Natural killer cell (primary cell): Measurements from ENCODE around the gene PFDN4. TPM values are rescaled to one million over a fixed set of nuclear protein-coding genes. Genes with fewer than 3 reads are reported as not detected.

Source experiments
- ATAC-seq, 3 donors: fragments of 150-1000 bp in 2 of 3; fragments of 200-7000 bp in 1 of 3; cut with Tn5 transposase; 1 replicate in 1 of 3; 2 replicates in 2 of 3; pipeline ENCODE4 v1.10.0; 2021; ENCODE audit warnings: mild to moderate bottlenecking in 2 of 3, moderate library complexity in 2 of 3
- DNase-seq, 2 donors: peaks; one replicate each; pipeline versions ENCODE4 v3.0.0 to v3.0.0-alpha.2; 2013 to 2021; ENCODE audit warnings: mixed read lengths in 1 of 2
- H3K27ac ChIP-seq: one replicate; pipeline ENCODE4 v1.5.1; 2013; ENCODE audit warnings: mild to moderate bottlenecking, low read length
- H3K27me3 ChIP-seq: one replicate; pipeline ENCODE4 v1.6.1; 2013; ENCODE audit warnings: low read length; ENCODE audit not compliant: control insufficient read depth, insufficient read depth
- H3K36me3 ChIP-seq: one replicate; pipeline ENCODE4 v1.6.1; 2013; ENCODE audit warnings: low read length; ENCODE audit not compliant: control insufficient read depth, insufficient read depth
- H3K4me1 ChIP-seq: one replicate; pipeline ENCODE4 v1.6.1; 2013; ENCODE audit warnings: low read length; ENCODE audit not compliant: control insufficient read depth, insufficient read depth
- H3K4me3 ChIP-seq: one replicate; pipeline ENCODE4 v1.5.1; 2013; ENCODE audit warnings: low read length
- H3K9me3 ChIP-seq: one replicate; pipeline ENCODE4 v1.6.1; 2013; ENCODE audit warnings: low read length; ENCODE audit not compliant: control insufficient read depth, insufficient read depth
- H3K27ac Mint-ChIP-seq, 2 donors: one replicate each; pipeline ENCODE4 v1.8.0; 2022; ENCODE audit warnings: mild to moderate bottlenecking in 2 of 2, mixed read lengths in 2 of 2, moderate library complexity in 1 of 2
- H3K27me3 Mint-ChIP-seq, 2 donors: one replicate each; pipeline ENCODE4 v1.8.0; 2022; ENCODE audit warnings: low read depth in 2 of 2, mixed read lengths in 2 of 2
- H3K36me3 Mint-ChIP-seq: one replicate; pipeline ENCODE4 v1.8.0; 2022; ENCODE audit warnings: mixed read lengths
- H3K4me1 Mint-ChIP-seq, 2 donors: one replicate each; pipeline ENCODE4 v1.8.0; 2022; ENCODE audit warnings: mixed read lengths in 2 of 2
- H3K4me3 Mint-ChIP-seq: one replicate; pipeline ENCODE4 v1.8.0; 2022; ENCODE audit warnings: mild to moderate bottlenecking, moderate library complexity, mixed read lengths
- H3K9me3 Mint-ChIP-seq, 2 donors: one replicate each; pipeline ENCODE4 v1.8.0; 2022; ENCODE audit warnings: mixed read lengths in 2 of 2
- WGBS: methylation state at CpG from one replicate; pipeline ENCODE4 v1.1.7; 2013; ENCODE audit warnings: missing lambda C conversion rate; ENCODE audit not compliant: insufficient coverage; 5-methylcytosine and 5-hydroxymethylcytosine counted together
- intact Hi-C: fragments of 100-400 bp; cut with micrococcal nuclease; formaldehyde crosslinking; loops from one replicate; pipeline ENCODE4 v1.14.2; 2022
- total RNA-seq, 4 donors: library from RNA; stranded (reverse); fragments of 120-200 nt in 1 of 4; gene quantifications; one replicate each; pipeline versions ENCODE4 v1.2.3 to v1.2.4, GENCODE V29; 2013 to 2022
- TF ChIP-seq, protein P1 (sequence below): fragments of 200-600 bp; IDR thresholded peaks from one replicate; pipeline ENCODE4 v1.8.0; 2022; ENCODE audit warnings: antibody characterized with exemption

Gene PFDN4
- total RNA-seq, 3 donors from 2014 or later (not counting 1 experiment from before 2014, with no cell fraction given): 16.5 to 22.2 (median 17.1) TPM

DNA sequence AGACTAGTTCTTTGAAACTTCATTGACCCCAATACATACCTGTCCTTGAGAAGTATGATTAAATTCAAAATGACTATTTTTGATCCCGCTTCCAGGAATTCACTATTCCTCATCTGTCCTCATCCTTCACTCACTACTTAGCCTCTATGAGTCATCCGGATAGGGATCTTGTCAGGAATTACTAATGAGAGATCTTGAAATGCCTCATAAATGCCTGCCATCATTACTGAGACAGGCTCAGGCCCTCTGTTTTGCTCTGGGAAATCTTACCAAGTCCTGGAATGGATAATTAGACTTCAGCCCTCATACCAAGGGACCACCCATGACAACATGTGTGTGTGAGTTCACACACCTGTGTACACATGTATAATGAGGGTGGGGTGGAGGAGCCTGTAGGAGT is 31.3 kb upstream of the PFDN4 start:
- TF ChIP-seq, protein P1, sequence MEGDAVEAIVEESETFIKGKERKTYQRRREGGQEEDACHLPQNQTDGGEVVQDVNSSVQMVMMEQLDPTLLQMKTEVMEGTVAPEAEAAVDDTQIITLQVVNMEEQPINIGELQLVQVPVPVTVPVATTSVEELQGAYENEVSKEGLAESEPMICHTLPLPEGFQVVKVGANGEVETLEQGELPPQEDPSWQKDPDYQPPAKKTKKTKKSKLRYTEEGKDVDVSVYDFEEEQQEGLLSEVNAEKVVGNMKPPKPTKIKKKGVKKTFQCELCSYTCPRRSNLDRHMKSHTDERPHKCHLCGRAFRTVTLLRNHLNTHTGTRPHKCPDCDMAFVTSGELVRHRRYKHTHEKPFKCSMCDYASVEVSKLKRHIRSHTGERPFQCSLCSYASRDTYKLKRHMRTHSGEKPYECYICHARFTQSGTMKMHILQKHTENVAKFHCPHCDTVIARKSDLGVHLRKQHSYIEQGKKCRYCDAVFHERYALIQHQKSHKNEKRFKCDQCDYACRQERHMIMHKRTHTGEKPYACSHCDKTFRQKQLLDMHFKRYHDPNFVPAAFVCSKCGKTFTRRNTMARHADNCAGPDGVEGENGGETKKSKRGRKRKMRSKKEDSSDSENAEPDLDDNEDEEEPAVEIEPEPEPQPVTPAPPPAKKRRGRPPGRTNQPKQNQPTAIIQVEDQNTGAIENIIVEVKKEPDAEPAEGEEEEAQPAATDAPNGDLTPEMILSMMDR: no peak
- H3K4me1 Mint-ChIP-seq: peaks cover 4 to 13% of the 10 kb centered on the region in 2 donors
- no peak overlapping the region for H3K27ac Mint-ChIP-seq
- Histone ChIP-seq H3K4me1 (peaks cover 12% of the 10 kb centered on the region), H3K27ac (no peak overlapping the region), H3K4me3 (no peak overlapping the region), H3K9me3 (no peaks in the 10 kb centered on the region), H3K36me3 (no peaks in the 10 kb centered on the region), H3K27me3 (peaks cover 34% of the 10 kb centered on the region)
- H3K9me3 Mint-ChIP-seq: no peaks in the 10 kb centered on the region
- WGBS: 79% methylated on average over 2 of the region's 2 CpGs
- ATAC-seq: no peak
- no peak overlapping the region for H3K4me3 Mint-ChIP-seq
- intact Hi-C loops: no loop called here
- no peaks in the 10 kb centered on the region for H3K36me3 Mint-ChIP-seq
- DNase-seq: no peak
- peaks cover 48 to 75% of the 10 kb centered on the region in 2 donors for H3K27me3 Mint-ChIP-seq

DNA sequence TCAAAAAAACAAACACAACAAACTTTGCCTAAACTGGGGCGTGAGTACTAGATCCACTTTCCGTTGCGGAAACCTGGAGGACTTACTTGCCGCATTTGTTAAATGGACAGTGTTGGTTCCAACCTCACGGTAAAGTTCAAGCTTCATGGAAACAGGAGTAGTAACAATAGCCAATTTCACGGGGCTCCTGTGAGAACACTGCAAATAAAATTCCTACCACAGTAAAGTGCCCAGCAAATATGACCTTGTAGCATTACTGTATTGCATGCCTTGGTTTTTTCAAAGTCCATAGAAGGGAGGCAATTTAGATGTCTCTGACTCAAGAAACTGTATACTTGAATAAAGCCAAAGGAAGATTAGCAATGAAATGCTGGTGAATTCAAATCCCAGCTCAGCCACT is 30.5 kb upstream of the PFDN4 start:
- no peak for ATAC-seq
- Histone ChIP-seq H3K27me3 (peaks cover 29% of the 10 kb centered on the region), H3K4me1 (peaks cover 12% of the 10 kb centered on the region), H3K27ac (no peak overlapping the region), H3K4me3 (no peak overlapping the region), H3K9me3 (no peaks in the 10 kb centered on the region), H3K36me3 (no peaks in the 10 kb centered on the region)
- intact Hi-C loops: no loop called here
- H3K4me3 Mint-ChIP-seq: no peak overlapping the region
- 85% methylated on average over 6 of the region's 6 CpGs for WGBS
- TF ChIP-seq, protein P1: no peak
- H3K9me3 Mint-ChIP-seq: no peaks in the 10 kb centered on the region
- DNase-seq: no peak
- peaks cover 42 to 70% of the 10 kb centered on the region in 2 donors for H3K27me3 Mint-ChIP-seq
- no peaks in the 10 kb centered on the region for H3K36me3 Mint-ChIP-seq
- H3K4me1 Mint-ChIP-seq: peaks cover 4 to 13% of the 10 kb centered on the region in 2 donors
- H3K27ac Mint-ChIP-seq: no peak overlapping the region

DNA sequence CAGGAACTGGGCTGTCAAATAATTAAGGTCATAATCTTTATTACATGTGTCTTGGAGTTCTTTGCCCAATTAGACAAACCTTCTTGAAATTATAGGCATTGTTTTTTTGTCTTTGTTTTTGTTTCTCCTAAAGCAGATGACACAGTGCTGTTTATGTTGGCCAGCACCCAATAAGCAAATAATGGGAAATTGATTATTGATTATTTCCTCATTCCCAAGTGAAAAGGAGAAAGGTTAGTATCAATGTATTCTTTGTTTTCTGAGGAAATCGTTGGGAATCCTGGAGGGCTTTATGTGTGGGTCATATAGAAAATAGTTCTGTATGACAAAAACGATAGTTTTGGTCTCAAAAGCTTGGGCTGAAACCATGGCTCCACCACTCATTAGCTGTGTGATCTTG is 29.6 kb upstream of the PFDN4 start:
- Mint-ChIP-seq H3K9me3 (no peaks in the 10 kb centered on the region), H3K36me3 (no peaks in the 10 kb centered on the region), H3K27me3 (peaks cover 39 to 70% of the 10 kb centered on the region in 2 donors), H3K4me3 (no peak overlapping the region), H3K27ac (no peak overlapping the region), H3K4me1 (peaks cover 4 to 10% of the 10 kb centered on the region in 2 donors)
- Histone ChIP-seq H3K9me3 (no peaks in the 10 kb centered on the region), H3K27ac (no peak overlapping the region), H3K4me3 (no peak overlapping the region), H3K27me3 (peaks cover 21% of the 10 kb centered on the region), H3K4me1 (peaks cover 8% of the 10 kb centered on the region), H3K36me3 (no peaks in the 10 kb centered on the region)
- TF ChIP-seq, protein P1: no peak
- intact Hi-C loops: no loop called here
- no peak for ATAC-seq
- WGBS: 82% methylated on average over 2 of the region's 2 CpGs
- no peak for DNase-seq

DNA sequence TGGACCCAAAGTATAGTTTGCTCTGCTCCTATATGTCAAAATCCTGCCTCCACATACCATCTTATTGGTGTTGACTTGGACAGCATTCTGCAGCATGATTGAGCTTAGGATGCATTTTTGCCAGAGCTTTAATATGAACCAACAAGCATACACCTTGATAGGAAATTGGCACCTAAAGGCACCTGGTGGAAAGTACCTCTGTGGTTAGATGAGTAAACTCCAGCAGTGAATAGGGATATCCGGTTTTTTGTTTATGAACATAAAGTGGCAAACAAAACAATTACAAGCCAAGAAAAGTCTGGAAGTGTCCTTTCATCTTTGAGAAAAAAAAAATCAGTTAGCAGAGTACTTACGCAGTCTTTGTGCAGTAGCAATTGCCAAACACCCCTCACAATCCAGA is 27.9 kb upstream of the PFDN4 start:
- no peak for DNase-seq
- Mint-ChIP-seq H3K9me3 (no peaks in the 10 kb centered on the region), H3K36me3 (no peaks in the 10 kb centered on the region), H3K27me3 (peaks cover 28 to 69% of the 10 kb centered on the region in 2 donors), H3K4me1 (no peaks in the 10 kb centered on the region), H3K27ac (no peak overlapping the region), H3K4me3 (no peak overlapping the region)
- intact Hi-C loops: no loop called here
- Histone ChIP-seq H3K4me1 (no peaks in the 10 kb centered on the region), H3K4me3 (no peak overlapping the region), H3K27me3 (peaks cover 9% of the 10 kb centered on the region), H3K27ac (no peak overlapping the region), H3K9me3 (no peaks in the 10 kb centered on the region), H3K36me3 (no peaks in the 10 kb centered on the region)
- no peak for ATAC-seq
- TF ChIP-seq, protein P1: no peak
- 91% methylated on average over 2 of the region's 2 CpGs for WGBS
